OCI-LY3 (cell line): ENCODE data around the gene SYT2.
"Not testable (repeated sequence)": the region's sequence is repeated elsewhere in the genome, so short reads cannot be mapped to it uniquely, and the experiment has no call there.

Source experiments
- EZH2phosphoT487 ChIP-seq: fragments of 200-600 bp; shearing (Covaris generic); IDR thresholded peaks from 2 replicates; pipeline ENCODE4 v1.6.1; 2018; ENCODE audit warnings: antibody characterized with exemption, mixed run types, low read depth
- TF ChIP-seq, protein P1 (sequence below): fragments of 200-600, 300-600 bp; sonication (generic); IDR thresholded peaks from 2 replicates; pipeline ENCODE4 v1.5.1; 2014; ENCODE audit warnings: antibody characterized with exemption, low read length, low read depth

DNA sequence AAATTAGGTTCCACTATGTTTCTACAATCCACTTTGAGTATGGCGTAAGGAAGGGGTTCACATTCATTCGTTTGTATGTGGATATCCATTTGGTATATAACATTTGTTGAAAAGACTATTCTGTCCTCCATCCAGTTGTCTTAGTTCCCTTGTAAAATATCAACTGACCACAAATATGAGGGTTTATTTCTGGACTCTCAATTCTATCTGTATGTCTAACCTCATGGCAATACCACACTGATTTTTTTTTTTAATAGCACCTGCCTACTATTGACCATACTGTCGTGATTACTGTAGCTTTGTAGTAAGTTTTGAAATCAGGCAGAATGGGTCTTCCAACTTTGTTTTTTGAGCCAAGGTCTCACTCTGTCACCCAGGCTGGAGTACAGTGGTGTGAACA lies 98.2 kb downstream of the SYT2 start:
- TF ChIP-seq, protein P1, sequence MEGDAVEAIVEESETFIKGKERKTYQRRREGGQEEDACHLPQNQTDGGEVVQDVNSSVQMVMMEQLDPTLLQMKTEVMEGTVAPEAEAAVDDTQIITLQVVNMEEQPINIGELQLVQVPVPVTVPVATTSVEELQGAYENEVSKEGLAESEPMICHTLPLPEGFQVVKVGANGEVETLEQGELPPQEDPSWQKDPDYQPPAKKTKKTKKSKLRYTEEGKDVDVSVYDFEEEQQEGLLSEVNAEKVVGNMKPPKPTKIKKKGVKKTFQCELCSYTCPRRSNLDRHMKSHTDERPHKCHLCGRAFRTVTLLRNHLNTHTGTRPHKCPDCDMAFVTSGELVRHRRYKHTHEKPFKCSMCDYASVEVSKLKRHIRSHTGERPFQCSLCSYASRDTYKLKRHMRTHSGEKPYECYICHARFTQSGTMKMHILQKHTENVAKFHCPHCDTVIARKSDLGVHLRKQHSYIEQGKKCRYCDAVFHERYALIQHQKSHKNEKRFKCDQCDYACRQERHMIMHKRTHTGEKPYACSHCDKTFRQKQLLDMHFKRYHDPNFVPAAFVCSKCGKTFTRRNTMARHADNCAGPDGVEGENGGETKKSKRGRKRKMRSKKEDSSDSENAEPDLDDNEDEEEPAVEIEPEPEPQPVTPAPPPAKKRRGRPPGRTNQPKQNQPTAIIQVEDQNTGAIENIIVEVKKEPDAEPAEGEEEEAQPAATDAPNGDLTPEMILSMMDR, result not testable (repeated sequence)
- TF ChIP-seq EZH2phosphoT487, result not testable (repeated sequence)
